Osteoblast (primary cell): ENCODE results near the gene SUGCT. TPM values are rescaled to one million over a fixed set of nuclear protein-coding genes. Genes with fewer than 3 reads are reported as not detected.
"Not testable (repeated sequence)": the region's sequence is repeated elsewhere in the genome, so short reads cannot be mapped to it uniquely, and the experiment has no call there.

Experiments
- DNase-seq: peaks from one replicate; pipeline ENCODE4 v3.0.0; 2011; ENCODE audit warnings: low spot score, mixed read lengths; ENCODE audit not compliant: insufficient read length; ENCODE audit errors: missing footprints
- H2AFZ ChIP-seq: 2 replicates; pipeline ENCODE4 v1.6.0; 2011; ENCODE audit warnings: mild to moderate bottlenecking, low read length
- H3K27ac ChIP-seq: 2 replicates; pipeline ENCODE4 v1.5.1; 2011; ENCODE audit warnings: mild to moderate bottlenecking, low read depth, low read length, moderate library complexity
- H3K27me3 ChIP-seq: 2 replicates; pipeline ENCODE4 v1.6.0; 2012; ENCODE audit warnings: mild to moderate bottlenecking, control low read depth, inconsistent platforms, low read length, moderate library complexity; ENCODE audit not compliant: insufficient read depth
- H3K36me3 ChIP-seq: 2 replicates; pipeline ENCODE4 v1.5.1; 2011; ENCODE audit warnings: mild to moderate bottlenecking, low read length, control low read depth, moderate library complexity; ENCODE audit not compliant: insufficient read depth
- H3K4me1 ChIP-seq: 2 replicates; pipeline ENCODE4 v1.5.1; 2011; ENCODE audit warnings: mild to moderate bottlenecking, low read length, control low read depth, moderate library complexity; ENCODE audit not compliant: insufficient read depth
- H3K4me2 ChIP-seq: 2 replicates; pipeline ENCODE4 v1.6.0; 2011; ENCODE audit warnings: mild to moderate bottlenecking, low read length; ENCODE audit not compliant: insufficient read depth
- H3K4me3 ChIP-seq: fragments of 200-600 bp; sonication (generic); 3 replicates; pipeline ENCODE4 v1.5.1; 2012; ENCODE audit warnings: mild to moderate bottlenecking, low read length, inconsistent platforms; ENCODE audit not compliant: insufficient read depth
- H3K79me2 ChIP-seq: 2 replicates; pipeline ENCODE4 v1.6.0; 2012; ENCODE audit warnings: mild to moderate bottlenecking, low read length, control low read depth, inconsistent platforms; ENCODE audit not compliant: insufficient read depth
- H3K9me3 ChIP-seq: 2 replicates; pipeline ENCODE4 v1.5.1; 2011; ENCODE audit warnings: low read depth, low read length, control low read depth
- H4K20me1 ChIP-seq: 2 replicates; pipeline ENCODE4 v1.6.0; 2012; ENCODE audit warnings: mild to moderate bottlenecking, low read length, control low read depth; ENCODE audit not compliant: insufficient read depth
- CTCF ChIP-seq: IDR thresholded peaks from 2 replicates; pipeline ENCODE4 v1.5.1; 2011; ENCODE audit warnings: mild to moderate bottlenecking, low read depth, low read length, moderate library complexity; ENCODE audit errors: extremely low read depth
- total RNA-seq: library from RNA; depleted of rRNA; stranded (reverse); fragments of >200 nt; gene quantifications from 2 replicates; pipeline ENCODE4 v1.2.3, GENCODE V29; 2012

The SUGCT gene
- total RNA-seq, 1 donor, result 21.7 TPM

- Histone ChIP-seq H3K4me3 (no peak overlapping the region), H3K36me3 (no peaks in the 10 kb centered on the region), H3K4me1 (no peaks in the 10 kb centered on the region), H3K27me3 (no peaks in the 10 kb centered on the region), H3K4me2 (no peak overlapping the region), H4K20me1 (no peaks in the 10 kb centered on the region), H3K79me2 (no peaks in the 10 kb centered on the region), H3K9me3 (no peaks in the 10 kb centered on the region), H3K27ac (no peak overlapping the region), H2AFZ (no peak overlapping the region)
- TF ChIP-seq CTCF, result no peak
- DNase-seq, result no peak
These were observed 488.2 kb downstream of the SUGCT start for GRCh38 chr7:40622941-40623501.

- no peaks in the 10 kb centered on the region for H3K27me3 ChIP-seq
- no peaks in the 10 kb centered on the region for H4K20me1 ChIP-seq
- no peak overlapping the region for H2AFZ ChIP-seq
- no peak overlapping the region for H3K27ac ChIP-seq
- no peak overlapping the region for H3K4me2 ChIP-seq
- TF ChIP-seq CTCF, result no peak
- DNase-seq, result no peak
- no peaks in the 10 kb centered on the region for H3K9me3 ChIP-seq
- H3K36me3 ChIP-seq, result no peaks in the 10 kb centered on the region
- no peak overlapping the region for H3K4me3 ChIP-seq
- no peaks in the 10 kb centered on the region for H3K4me1 ChIP-seq
- H3K79me2 ChIP-seq, result no peaks in the 10 kb centered on the region
These were observed 489.1 kb downstream of the SUGCT start for GRCh38 chr7:40623863-40624262.

- H3K27ac ChIP-seq, H3K27me3 ChIP-seq, H3K4me3 ChIP-seq, H3K4me1 ChIP-seq, H3K36me3 ChIP-seq, H3K79me2 ChIP-seq, DNase-seq, H3K9me3 ChIP-seq, H3K4me2 ChIP-seq, H4K20me1 ChIP-seq, H2AFZ ChIP-seq: not testable (repeated sequence)
These were observed 492.6 kb downstream of the SUGCT start for GRCh38 chr7:40627361-40627760.

- no peaks in the 10 kb centered on the region for H3K27me3 ChIP-seq
- no peaks in the 10 kb centered on the region for H3K79me2 ChIP-seq
- H3K9me3 ChIP-seq, result no peaks in the 10 kb centered on the region
- DNase-seq, result no peak
- H2AFZ ChIP-seq, result no peak overlapping the region
- H4K20me1 ChIP-seq, result no peaks in the 10 kb centered on the region
- no peak overlapping the region for H3K4me2 ChIP-seq
- no peaks in the 10 kb centered on the region for H3K36me3 ChIP-seq
- H3K27ac ChIP-seq, result no peak overlapping the region
- no peaks in the 10 kb centered on the region for H3K4me1 ChIP-seq
- H3K4me3 ChIP-seq, result no peak overlapping the region
- no peak for TF ChIP-seq CTCF
These were observed 495.1 kb downstream of the SUGCT start for GRCh38 chr7:40629891-40630290.
